Fibroblast of skin of left biceps (primary cell): ENCODE measurements around the gene STIL.
"Not testable (repeated sequence)": the region's sequence is repeated elsewhere in the genome, so short reads cannot be mapped to it uniquely, and the experiment has no call there.

Source experiments
- DNase-seq, 2 experiments: peaks; one replicate each; pipeline ENCODE4 v3.0.0-alpha.2; 2013; ENCODE audit warnings: low read depth in 2 of 2

STIL gene

DNA sequence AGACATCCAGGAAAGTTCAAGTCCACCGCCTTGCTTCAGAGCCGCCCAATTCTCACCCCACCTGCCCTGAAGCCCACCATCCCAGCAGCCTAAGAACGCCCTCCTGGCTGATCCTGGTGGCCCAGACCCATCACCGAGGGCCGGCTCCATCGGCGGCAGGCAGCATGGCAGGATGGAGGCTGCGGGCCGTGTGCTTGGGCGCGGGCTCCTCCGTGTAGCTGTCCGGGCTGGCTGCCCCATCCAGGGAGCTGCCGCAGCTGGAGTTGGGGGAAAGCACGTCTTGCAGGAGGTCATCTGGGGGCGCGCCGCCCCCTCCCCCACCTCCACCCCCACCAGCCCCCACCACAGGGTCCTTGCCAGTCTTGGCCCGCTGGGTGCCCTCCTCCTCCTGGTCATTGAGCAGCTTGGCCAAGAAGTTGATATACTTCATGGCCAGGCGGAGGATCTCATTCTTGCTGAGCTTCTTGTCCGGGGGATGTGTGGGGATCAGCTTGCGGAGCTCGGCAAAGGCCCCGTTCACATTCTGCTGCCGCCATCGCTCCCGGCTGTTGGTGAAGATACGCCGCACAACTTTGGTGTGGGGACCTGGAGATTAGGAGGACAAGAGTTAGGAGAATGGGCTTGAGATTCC, 94.2 kb downstream of the STIL start:
- no peak for DNase-seq

DNA sequence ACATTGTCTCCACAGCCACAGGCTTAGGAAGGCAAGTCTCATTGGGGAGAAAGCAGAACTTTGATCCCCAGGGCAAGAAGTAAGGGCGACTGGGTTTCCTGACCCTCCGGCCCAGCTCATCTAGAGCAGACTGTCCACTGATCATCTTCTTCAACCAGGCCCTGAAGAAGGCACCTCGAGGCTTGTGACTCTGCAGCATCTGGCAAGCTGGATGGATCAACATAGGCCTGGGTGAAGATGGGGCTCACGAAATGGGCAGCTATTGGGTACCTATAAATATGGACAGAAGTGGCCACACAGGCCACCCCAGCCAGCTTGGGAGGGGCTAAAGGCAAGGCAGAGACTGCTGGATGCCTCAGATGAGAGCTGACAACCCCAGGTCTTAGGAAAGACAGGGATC, 94.9 kb downstream of the STIL start:
- DNase-seq: no peak

DNA sequence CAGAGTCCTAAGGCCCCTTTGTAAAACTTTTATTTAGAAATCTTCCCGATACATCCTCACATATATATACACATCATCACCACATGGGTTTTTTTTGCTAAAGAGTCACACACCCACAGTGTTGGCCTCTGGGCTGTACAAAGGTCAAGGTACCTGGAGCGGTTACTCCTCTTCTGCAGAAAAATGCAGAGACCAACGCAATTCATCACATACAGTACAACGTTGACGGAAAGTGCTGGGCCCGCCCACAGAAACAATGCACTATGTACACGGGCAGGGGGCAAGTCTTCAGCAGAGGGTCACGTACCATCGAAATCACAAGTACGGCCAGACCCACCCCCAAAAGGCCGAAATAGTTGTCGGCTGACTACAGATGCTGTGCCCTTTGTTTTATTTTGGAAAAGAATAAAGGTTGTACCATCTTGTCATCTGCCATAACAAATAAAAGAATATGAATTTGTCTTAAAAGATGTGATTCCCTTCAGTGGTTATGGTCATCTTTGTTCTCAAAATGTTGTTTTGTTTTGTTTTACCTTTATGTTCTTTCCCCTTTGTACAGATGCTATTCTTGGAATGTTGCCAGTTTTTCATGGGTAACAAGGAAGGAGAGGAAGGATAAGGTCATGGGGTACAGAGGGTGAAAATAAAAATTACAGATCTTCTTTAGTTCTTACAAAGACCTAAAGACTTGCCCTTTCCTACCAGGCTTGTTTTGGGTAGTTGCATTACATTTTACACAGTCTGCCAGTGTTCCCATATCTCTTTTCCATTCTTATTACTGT, 97.5 kb downstream of the STIL start:
- no peak for DNase-seq

DNA sequence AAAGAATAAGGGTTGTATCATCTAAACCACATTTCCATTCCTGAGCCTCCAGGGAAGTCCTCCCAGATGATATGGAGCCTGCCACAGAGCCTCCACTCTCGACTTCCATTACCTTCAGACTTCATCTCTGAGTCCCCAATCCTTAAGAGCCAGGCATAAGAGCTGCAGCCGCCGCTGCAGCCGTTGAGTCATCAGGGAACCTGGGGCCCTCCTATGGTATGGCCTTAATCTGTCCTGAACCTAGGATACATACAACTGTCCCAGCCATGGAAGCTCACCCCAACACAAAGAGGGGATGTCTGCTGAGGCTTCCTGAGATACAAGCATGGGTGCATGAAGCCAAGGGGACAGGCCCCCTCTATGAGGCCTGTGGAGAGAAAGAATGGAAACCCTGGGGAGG, 98.2 kb downstream of the STIL start:
- DNase-seq: no peak

DNA sequence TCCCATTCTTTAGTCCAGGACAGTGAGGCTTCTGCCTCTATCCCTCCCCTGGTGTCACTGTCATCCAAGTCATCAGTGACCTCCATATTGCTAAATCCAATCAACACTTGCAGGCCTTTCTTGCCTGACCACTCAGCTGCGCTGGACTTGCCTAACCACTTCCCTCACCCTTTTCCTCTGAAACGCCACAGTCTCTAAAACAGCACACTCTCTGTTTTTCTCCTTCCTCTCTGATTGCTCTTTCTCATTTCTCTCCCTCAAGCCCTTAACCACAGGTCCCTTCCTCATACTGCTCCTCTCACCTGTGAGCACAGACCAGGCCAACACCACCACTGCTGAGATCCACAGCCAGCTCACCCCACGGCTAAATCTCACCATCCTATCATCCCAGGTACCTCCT, 99.4 kb downstream of the STIL start:
- no peak for DNase-seq

DNA sequence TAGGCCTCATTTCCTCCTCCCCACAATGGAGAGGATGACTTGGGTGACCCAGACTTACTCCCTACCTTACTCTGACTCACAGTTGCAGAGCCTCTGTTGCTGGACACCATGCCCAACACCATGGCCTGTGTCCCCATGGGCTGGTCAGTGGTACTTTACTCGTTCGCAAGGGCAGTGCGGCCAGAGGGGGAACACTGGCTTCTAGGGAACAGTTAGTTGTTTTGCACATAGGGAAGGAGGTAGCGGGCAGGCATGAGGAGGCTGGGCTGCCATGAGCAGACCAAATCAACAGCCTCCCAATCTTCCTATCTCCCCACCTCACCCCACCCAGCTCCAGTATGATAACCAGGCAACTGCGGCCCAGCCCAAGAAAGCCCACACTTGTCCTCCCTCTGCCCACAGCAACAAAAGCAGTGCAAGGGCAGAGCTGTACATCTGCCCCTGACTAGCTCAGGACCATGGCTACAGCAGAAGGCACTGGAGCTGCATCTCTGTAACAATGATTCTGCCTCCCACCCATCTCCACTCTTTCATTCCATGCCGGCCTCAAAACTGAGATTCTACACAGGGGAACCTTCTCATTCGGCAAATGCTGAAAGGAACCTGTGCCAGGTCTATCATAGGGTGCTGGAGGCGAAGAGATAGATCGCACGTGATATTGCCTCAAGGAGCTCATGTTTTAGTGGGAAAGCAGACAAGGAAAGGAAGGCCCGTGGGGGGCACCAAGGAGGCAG, 100.5 kb downstream of the STIL start:
- no peak for DNase-seq

DNA sequence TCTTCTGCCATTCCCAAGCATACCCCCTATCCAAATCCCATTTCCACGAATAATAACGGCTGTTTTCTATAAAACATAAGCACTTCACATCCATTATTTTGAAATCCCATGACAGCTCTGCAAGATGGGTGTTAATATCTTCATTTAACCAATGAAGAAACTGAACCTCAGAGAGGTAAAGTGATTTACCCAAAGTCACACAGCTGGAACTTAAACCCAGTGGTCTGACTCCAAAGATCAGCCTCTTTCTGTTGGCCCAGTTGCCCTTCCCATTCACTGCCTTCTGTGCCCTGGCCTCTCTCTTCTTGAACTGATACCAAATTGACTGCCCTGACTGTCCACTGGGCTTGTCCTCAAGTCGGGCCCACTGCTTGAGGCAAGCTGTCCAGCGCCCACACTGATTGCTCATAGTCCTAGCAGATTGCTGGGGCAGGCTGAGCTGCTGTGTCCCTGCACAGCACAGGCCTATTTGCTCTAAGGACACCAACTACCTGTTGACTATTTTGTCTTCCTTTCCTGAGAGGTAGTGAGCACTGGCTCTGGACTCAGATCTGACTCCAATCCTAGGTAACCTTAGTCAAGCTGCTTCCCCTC, 101.2 kb downstream of the STIL start:
- DNase-seq: no peak

DNA sequence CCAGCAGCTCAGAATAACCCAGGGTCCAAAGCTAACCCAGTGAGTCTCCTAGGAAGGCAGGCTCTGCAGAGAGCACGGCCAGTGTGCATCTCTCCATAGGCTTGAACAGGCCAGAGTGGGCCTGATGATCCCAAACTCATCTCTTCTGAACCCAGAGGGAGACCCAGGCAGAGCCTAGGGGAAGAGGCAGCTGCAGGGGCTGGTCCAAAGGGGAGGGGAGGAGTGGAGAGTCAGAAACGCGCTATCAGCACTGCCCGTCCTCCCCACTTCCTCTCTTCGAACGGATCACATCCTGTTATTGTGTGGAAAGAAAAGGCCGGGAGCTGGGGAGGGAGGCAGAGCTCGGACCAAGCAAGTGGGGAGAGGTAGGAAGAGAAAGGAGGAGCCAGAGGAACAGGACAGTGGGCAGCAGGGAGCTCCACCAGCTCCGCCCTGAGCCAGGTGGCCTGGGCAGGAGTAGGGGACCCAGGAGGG, 102.1 kb downstream of the STIL start:
- DNase-seq: no peak

DNA sequence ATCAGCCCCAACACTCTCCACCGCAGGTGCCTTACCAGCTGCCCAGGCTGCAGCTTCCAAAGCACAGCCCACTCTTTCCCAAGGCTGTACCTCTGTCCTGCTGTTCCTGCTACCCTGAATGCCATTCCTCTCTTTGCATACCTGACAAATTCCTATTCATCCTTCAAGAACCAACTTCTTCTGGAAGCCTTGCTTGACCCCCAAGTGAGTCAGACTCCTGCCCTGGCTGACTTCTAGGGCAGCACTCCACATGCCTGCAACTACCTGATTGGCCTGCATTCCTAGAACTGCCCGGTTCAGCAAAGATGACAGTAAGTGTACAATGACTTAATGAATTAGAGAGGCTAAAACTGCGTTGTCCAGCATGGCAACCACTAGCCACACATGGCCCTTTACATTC, 103.3 kb downstream of the STIL start:
- no peak for DNase-seq

DNA sequence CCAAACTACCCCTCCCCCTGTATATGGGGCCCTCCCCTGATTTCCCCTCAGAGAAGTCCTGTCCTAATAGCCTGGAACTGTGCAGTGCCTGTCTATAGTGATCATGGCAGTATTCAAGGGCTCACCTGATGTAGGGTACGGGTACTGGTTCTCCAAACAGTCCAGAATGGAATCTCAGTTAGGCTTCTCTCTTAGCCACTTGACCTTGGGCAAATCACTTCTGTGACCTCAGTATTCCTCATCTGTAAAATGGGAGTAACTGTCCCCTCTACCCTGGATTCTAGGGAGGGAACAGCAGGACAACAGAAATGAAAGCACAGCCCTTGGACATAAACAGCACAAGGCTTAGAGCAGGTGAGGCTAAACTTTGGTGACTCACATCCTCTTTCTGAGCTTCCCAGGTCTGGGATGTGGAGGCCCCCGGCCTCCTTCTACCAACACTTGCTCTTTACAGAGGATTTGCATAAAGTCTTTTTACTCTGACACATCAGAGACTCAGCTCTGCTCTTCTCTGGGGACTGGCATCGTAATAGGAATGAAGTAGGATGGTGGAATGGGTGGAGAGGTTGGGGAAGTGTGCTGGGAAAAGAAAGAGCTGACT, 104.1 kb downstream of the STIL start:
- no peak for DNase-seq

DNA sequence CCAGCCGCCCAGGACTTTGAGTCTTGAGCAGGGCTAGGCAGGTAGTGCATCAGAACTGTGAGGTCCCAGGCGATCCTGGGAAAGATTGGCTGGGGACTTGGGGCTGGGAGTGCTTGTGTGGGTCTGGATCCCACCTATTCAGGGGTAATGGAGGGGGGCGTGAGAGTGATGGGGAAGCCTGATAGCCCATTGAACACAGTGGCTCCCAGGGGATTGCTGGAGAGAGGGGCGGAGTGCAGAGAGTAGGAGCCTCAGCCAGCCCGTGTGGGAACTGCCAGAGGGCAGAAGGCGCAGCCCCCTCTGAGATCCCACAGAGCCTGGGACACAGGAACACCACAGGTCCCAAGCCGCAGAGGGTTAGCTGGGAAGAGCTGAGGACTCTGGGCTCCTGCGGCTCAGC, 104.9 kb downstream of the STIL start:
- DNase-seq: no peak

DNA sequence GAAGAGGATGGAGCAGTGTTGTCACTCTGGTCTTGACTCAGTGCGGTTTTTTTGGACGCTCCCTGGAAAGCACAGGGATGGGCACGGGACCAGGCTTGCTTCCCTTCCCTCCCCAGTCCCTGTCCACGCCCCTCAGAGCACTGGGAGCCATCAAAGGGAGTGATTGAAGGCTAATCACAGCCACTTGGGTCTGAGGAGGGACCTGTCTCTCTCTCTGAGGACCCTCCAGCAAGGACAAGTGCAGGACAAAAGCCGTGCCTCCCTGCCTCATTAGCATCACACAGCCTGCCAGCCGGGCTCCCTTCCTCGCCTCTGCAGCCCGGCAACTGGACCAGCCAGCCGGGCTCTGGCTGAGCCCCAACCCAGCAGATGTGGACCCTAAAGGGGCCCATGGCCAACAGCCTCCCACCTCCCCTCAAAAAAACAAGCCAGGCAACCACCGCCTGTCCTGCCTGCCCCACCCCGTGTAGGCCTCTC, 105.5 kb downstream of the STIL start:
- DNase-seq: no peak

DNA sequence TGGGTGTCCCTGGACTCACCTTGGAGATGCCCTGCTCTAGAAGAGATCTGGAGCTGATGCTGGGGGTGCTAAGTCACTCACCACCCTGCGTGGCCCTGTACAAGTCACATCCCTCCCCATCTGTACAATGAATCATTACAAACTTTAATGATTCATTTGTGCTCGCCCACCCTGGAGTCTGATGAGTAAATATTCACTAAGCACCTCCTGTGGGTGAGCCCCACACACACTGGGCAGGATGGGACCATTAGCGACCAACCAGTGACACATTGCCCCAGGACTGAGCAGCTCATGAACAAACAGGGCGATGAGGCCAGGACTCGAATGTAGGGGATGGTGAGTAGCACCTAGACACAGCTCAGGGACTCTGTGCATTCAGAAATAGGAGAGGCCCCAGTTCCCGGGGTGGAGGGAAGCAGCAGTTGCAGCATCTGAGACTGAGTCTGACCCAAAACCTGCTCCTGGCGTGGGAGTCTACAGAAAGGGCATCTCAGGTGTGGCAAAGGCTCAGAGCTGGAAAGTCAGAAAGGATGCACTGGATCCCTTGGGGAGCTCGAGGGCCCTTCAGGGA, 106.1 kb downstream of the STIL start:
- no peak for DNase-seq

DNA sequence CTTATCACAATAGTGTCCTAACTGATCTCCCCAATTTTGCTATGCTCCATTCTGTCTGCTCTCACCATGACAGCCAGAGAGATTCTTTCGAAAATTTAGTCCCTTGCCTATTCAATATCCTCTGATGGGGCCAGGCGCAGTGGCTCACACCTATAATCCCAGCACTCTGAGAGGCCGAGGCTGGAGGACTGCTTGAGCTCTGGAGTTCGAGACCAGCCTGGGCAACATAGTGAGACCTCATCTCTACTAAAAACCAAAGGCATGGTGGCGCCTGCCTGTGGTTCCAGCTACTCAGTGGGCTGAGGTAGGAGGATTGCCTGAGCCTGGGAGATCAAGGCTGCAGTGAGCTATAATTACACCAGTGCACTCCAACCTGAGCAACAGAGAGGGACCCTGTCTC, 108.0 kb downstream of the STIL start:
- DNase-seq: no peak

DNA sequence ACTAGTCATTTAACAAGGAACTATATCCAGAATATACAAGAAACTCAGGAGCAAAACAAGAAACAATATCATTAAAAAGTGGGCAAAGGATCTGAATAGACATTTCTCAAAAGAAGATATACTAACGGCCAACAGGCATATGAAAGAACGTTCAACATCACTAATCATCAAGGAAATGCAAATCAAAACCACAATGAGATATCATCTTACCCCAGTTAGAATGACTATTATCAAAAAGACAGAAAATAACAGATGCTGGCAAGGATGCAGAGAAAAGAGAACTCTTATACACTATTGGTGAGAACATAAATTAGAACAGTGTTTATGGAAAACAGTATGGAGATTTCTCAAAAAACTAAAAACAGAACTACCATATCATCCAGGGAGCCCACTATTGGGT, 110.4 kb downstream of the STIL start:
- not testable (repeated sequence) for DNase-seq

DNA sequence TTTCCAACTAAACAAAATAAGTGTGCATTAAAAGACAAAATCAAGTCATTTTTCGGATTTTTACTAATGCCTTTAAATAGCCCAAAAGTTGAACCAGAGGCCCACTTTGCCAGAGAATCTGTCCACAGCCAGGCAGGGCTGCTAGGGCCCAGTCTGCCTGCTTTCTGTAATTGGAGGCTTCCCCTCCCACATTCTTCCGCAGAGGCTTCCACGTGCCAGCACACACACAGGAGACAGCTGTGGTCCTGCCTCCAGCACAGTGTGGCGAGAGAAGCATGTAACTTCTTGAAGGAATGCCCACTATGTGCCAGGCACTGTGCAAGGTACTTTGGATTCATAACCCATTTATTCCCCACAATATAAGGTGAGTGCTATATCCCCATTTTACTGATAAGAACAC, 112.8 kb downstream of the STIL start:
- no peak for DNase-seq
